ENCODE data around the gene MBOAT2. TPM values are rescaled to one million over a fixed set of nuclear protein-coding genes. Genes with fewer than 3 reads are reported as not detected.

The MBOAT2 gene
- total RNA-seq, 1 donor from 2014 or later = 4.5 TPM

DNA sequence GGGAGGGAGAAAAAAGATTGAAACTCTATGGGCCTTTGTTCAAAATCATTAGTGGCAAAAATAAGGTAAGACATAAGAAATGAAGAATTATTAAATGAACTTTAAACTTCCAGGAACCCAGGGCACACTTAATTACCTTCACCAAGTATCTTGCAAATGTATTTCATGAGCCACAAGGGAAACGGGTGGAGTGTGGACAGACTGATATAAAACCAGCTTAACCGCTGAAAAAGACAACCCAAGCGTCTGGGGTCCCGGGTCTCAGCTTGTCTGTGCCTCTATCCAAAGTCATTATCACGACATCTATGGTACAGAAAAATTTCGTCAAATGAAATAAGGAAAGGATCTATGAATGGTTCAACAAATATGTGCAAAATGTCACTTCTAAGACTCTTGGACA lies 13.9 kb upstream of the MBOAT2 start:
- DNase-seq (ENCODE audit: low read depth in 2 of 2) = no peak

DNA sequence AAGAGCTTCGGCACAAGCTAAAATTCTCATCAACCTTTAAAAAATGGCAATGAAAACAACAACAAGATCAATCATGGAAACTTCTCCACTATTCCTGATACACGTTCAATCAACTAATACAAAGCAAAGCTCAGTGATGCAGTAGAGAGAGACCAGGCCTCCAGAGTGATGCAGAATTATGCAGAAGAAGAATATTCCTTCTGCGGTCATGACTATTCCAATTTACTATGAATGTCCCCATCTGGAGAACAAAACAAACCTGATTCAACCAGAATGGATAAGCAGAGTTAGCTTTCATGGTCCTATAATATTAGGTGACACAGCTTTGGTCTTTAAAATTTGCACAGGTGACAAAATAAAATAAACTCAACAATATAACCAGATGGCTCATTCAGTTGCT lies 12.5 kb upstream of the MBOAT2 start:
- no peak for DNase-seq (ENCODE audit: low read depth in 2 of 2)

DNA sequence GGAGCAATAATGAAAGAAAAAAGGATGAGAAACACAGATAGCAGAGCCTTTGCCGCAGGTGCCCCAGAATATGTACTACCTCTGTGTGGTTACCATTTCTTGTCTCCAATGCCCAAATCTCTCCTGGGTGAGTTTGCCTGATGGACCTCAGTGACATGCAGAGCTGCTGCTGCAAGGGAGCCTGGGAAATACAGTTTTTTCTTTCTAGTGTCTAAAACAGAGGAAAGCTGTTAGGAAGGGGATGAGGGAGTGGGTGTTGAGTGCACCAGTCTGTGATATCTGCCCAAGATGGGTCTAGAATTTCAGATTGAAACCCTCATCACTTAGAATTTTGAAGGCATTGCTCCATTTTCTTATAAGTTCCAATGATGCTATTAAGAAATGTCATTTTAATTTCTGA lies 9.9 kb upstream of the MBOAT2 start:
- no peak for DNase-seq (ENCODE audit: low read depth in 2 of 2)

DNA sequence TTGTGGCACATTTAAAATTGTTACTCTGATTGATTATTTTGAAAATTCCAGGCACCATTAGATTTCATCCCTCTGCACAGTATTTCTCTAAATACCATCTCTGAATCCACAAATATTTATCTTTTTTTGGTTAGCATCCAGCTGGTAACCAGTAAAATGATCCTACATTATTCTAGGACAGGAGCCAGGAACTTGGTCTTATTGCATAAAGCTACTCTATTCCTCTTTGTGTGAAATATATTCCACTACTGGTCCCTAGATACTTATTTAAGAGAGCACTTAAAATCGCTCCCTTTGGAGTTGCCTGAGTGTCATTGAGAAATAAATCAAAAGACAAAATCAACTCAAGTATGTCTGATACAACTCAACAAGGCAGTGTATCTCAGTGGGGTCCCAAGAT lies 7.4 kb upstream of the MBOAT2 start:
- DNase-seq (ENCODE audit: low read depth in 2 of 2) = no peak

DNA sequence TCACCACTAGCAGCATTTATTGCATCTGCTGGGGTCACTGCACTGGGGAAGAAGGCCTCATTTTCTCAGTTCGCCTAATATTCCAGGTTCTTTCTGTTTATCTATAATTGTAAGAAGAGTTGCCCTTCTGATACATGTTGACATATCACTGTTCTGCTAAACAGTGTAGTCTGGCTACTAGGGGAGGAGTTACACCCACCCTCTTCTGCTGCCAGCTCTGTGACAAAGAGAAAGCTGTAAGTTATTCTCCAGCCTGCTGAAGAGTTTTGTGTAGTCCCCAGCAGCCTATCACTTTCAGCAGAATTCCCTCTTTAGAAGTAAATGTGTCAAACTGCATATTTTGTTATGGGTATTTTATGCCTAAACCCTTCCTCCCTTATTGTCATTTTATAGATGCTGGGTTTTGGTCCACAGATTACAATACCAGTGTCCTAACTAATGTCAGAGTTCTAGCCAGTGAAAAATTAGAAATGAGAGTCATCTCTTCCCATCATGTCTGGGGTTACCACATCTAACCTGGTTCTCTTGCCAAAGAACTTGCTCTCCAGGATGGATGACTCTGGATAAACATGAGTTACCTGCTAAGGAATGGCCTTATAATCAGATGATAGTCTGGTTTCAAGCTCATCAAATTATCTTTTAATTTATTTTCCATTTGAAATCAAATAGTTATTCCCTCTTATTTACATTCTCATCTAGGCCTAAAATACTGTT lies 5.6 kb upstream of the MBOAT2 start:
- no peak for DNase-seq (ENCODE audit: low read depth in 2 of 2)

DNA sequence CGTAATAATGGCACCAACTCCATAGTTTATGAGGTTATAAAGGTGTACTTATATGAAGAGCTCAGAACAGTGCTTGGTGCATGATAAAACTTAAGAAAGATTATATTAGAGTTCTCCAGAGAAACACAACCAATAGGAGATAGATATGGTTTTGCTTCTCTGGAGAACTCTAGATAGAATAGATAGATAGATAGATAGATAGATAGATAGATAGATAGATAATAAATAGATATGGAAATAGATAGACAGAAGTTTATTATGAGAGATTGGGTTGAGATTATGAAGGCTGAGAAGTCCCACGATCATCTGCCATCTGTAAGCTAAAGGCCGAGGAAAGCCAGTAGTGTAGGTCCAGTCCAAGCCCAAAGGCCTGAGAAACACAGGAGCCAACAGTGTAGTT lies 2.9 kb upstream of the MBOAT2 start:
- DNase-seq (ENCODE audit: low read depth in 2 of 2) = no peak

DNA sequence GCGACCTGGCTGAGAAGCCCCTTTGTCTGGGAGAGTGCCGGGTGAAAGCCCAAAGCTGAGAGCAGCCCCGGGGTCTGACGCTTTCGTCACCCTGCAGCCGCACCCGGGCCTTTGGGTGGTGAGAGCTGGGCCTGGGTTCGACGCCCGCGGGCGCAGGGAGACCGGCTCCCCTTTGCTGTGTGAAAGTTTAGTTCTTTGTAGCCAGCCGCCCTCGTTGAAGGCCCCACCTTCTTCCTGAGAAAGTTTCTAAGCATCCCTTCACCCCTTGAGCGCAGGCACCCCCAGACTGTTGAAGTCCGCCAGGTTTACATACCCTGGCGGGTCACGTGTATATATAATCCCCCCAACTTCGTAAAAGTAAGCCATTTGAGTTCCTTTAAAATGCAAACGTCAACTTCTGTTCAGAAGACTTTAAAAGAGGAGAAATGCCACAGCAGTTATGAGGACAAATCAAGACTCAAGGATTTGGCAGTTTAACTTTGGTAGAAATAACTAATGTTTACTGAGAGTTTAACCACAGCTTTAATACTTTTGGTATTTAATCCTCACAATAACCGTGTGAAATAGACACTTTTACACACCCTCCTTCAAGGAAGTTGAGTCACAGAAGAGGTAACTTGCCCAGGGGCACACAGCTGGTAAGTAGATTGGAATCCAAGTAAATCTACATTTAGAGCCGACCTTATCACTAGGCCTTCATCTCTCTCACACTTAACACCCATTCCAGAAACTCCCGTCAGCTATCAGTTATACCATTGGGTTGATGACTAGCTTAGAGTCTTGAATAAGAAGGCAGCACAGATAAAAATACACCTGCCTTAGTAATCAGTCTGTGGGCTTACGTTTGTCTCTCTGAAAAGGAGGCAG lies 1.1 kb upstream of the MBOAT2 start:
- DNase-seq (ENCODE audit: low read depth in 2 of 2) = peak in 1 of 2 donors; percentile 9

DNA sequence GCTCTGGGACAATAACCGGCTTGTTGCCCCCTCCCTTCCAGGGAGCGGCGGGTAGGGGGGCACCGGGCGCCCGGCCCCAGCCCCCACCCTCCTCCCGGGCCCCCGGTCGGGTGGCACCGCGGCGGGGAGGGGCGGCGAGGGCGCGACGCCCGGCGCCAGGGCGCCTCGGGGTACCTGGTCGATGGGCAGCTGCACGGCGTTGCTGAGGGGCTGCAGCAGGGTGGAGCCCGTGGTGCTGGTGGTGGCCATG lies 193 bp downstream of the MBOAT2 start:
- DNase-seq (ENCODE audit: low read depth in 2 of 2) = no peak

DNA sequence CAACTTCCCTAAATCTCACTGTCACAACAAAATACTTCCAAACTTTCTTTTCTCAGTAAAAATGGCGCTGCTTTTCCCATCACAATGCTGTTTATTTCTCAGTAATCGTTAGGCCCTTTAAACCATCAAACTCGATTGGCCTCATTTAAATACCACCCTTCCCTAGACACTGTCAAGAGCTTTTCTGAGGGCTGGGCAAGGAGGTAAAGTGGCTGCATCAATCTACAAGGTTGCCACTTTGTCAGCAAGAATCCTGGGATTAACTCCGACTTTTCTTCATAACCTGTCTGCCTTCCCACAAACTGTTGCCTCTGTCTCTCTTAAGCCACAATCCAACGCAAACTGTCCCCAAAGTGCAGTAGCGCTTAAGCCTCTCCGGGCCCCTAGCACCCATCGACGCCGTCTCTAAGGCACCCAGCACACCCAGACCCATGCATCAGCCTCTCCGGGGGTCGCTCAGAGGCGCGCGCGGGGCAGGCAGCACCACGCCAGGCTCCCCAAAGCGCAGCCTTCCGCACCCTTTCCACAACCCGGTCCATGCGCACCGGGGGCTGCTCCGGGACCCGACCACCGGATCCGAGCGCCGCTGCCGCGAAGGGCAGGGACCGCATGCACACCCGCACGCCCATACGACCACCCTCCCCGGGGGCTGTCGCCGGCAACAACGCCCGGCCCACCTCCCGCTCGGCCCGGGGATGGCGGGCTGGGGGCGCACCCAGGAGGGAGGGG lies 683 bp downstream of the MBOAT2 start:
- peak in 1 of 2 donors; percentile 6 for DNase-seq (ENCODE audit: low read depth in 2 of 2)

DNA sequence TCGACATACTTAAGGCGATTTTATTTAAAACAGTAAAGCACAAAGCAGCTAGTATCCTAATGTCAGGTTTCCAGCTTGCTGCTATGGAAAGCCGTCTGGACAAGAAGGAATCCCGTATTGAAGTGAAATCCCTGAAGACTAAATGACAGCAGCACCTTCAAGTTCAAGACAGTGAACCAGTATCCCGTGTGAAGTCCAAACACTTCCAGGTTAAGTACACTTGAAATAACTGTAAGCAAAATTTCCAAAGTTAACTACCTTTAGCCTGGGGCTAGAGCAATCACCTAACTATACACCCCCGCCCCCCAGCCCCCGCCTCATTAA lies 1.2 kb downstream of the MBOAT2 start:
- no peak for DNase-seq (ENCODE audit: low read depth in 2 of 2)

DNA sequence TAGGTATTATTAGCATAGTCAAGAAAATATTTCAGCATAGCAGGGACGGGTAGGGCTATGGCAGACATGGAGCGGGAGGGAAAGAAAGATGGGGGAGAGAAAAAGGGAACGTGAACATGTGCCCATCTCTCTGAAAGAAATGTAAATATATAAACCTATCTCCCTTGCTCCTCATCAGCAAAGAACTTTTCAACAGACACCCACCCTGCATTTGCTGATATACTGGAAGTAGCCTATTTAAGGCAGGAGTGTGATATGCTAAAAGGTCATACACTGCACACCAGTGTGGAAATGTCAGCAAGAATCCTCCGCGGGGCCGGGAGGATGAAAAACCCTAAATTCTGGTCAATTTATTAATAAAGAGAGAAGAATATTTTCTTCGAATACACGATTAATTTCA lies 1.7 kb downstream of the MBOAT2 start:
- no peak for DNase-seq (ENCODE audit: low read depth in 2 of 2)

DNA sequence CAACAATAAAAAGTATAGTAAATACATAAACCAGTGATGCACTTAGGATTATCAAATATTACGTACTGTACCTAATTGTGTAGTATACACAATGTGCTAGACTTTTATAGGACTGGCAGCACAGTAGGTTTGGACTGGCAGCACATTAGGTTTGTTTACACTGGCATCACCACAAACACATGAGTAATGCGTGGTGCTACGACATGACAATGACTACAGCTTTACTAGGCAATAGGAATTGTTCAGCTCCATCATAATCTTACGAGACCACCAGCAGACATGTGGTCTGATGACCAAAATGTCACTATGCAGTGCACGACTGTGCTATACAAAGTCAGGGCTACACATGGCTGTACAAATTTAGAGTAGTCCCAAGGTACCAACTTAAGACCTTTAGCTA lies 2.3 kb downstream of the MBOAT2 start:
- peak; percentile 26 to 79 for DNase-seq (ENCODE audit: low read depth in 2 of 2)

DNA sequence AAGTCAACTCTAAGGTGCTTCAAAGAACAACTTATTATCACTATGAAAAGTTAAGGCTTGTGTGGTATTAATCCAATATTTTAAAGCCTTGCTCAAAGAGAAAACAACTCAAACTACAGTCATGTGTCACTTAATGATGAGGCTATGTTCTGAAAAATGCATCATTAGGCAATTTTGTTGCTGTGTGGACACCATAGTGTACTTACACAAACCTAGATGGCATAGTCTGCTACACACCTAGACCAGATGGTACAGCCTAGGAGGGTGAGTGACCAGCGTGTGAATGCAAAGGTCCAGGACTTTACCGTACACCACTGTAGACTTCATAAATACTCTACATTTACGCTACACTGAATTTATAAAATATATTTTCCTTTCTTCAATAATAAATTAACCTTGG lies 3.0 kb downstream of the MBOAT2 start:
- no peak for DNase-seq (ENCODE audit: low read depth in 2 of 2)

DNA sequence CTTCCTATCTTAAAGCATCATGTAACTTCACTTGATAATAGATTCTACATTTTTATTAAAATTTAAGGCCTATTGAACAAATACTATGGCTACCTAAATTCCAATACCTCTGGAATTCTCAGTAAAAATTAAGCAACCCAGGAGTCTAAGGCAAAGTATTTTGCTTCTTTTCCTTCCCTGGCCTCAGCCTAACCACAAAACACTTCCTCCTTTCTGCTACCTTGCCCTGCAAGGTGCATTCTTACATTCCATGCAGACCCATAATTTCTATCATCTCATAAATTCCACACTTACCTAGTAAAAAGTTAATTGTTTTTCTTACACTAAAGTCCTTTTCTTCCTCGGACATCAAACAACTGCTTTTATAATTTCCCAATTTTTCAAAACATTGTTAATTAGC lies 3.7 kb downstream of the MBOAT2 start:
- DNase-seq (ENCODE audit: low read depth in 2 of 2) = no peak

DNA sequence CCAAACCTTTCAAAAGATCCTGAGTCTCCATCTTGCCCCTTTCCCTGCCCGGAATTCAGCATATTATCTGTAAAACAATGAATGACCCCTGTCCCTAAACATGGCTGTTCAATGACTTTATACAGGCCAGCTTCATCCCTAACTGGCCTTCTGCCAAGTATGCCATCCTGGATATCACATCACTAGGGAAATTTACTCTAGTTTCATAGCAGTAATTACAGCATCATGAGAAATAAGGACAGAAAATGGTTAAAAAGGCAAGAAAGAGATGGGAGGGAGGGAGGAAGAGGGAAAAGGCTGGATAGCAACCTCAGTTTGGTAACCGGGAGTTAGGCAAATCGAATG lies 4.4 kb downstream of the MBOAT2 start:
- peak; percentile 10 to 14 for DNase-seq (ENCODE audit: low read depth in 2 of 2)

DNA sequence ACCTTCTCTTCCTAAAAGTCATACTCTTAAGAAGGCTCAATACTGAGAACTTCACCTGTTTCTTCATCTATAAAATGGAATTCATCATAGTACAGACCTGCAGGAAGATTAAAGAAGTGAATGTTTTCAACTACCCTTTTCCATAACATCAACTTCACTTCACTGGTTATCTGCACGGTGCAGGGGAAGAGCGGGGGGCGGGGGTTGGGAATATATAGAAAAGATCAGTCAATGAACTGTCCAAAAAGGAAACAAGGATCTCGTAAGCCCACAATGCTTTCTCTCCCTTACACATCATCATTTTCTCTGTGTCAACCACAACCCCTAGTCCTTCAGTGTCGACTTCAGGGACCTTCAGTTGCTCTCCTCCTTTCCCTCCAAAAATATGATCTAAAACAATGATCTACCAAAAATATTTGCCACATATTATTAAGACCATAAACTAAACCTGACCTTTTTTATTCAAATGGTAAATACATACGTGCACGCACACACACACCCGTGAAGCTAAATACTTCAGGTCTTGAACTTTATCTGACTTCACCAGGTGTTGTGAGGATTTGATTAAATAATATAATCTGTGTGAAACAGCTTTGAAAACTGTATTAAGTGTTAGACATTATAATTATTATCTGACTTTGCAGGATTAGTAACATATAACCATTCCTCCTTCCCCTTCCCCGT lies 4.9 kb downstream of the MBOAT2 start:
- DNase-seq (ENCODE audit: low read depth in 2 of 2) = no peak

DNA sequence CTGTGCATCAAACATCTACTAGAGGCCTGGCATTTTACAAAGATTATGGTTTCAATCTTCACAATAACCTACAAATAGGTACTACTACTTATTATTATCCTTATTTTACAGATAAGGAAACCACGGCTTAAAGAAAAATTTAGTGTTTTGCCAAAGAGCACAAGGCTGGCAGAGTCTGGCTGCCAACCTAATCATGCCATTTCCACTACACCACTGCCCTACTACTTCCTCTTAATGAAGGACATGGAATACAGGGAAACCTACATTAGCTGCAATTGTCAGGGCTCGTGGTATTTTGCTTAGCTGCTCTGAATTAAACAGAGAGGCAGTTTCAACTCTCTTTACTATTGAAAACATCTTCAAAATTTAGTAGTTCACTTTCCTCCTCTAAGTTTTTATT lies 5.9 kb downstream of the MBOAT2 start:
- no peak for DNase-seq (ENCODE audit: low read depth in 2 of 2)

DNA sequence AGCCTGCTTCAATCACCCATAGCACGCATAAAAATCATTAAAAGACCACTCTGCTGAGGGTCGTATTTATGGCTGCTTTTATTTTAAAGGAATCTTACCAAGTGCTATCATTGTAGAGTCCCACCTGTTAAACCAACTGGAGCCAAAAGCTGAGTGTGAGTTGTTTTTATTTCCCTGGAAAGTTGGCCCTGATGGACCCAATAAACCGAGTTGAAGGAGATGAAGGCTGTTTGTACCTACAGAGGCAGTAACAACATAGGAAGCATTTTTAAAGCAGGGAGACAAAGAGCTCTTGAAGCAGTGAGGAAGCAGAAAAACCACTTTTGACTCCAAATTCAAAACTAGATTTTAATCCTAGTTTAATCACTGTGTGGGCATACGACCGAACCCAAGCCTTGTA lies 6.4 kb downstream of the MBOAT2 start:
- DNase-seq (ENCODE audit: low read depth in 2 of 2) = no peak

DNA sequence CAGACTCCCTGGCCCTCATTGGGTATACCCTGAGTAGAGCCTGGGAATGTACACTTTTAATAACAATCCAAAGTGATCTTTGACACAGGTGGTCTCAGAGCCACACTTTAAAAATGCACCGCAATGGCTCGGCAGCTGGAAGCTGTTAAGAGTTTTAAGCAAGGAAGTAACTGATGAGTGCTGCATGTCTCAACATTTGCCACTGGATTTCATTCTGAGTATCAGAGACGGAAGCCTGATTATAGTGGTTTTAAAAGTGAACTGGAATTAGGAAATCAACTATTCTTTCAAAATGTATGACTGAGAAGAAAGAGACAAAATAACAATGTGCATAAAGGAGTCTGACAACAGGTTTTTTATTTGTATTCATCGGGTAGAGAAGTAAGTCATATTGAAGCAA lies 7.5 kb downstream of the MBOAT2 start:
- DNase-seq (ENCODE audit: low read depth in 2 of 2) = no peak

DNA sequence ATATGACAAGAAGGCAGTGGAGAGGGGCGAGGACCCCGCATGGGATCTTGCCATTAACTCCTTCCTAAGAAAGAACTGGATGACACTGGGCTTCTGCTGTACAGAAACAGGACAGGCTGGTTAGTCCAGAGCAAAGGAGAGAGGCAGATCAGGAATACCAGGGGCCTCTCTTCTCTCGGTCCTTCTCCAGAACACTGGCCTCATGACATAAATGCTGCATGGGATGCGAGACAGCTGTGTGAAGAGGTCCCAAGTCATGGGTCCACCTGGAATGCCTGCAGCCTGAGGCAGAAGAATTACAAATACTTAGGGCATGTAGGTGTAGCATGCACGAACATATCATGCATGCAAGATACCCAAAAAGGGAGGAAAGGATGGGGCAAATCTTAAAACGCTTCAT lies 9.1 kb downstream of the MBOAT2 start:
- DNase-seq (ENCODE audit: low read depth in 2 of 2) = no peak

DNA sequence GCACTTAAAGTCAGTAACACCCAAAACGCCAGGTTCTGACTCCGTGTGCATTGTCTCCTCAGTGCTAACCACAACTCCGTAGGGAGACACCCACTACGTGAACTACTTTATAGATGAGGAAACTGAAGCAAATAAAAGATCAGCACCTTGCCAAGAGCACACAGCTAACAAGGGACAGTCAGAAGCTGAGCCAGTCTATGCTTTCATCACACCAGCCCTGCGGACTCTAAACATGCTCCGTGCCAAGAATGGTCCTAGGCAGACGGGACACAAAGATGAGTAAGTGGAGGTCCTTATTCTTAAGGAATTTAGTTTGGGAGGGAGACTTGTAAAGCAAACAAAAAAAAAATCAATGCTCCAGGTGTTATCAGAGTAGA lies 9.6 kb downstream of the MBOAT2 start:
- DNase-seq (ENCODE audit: low read depth in 2 of 2) = no peak

DNA sequence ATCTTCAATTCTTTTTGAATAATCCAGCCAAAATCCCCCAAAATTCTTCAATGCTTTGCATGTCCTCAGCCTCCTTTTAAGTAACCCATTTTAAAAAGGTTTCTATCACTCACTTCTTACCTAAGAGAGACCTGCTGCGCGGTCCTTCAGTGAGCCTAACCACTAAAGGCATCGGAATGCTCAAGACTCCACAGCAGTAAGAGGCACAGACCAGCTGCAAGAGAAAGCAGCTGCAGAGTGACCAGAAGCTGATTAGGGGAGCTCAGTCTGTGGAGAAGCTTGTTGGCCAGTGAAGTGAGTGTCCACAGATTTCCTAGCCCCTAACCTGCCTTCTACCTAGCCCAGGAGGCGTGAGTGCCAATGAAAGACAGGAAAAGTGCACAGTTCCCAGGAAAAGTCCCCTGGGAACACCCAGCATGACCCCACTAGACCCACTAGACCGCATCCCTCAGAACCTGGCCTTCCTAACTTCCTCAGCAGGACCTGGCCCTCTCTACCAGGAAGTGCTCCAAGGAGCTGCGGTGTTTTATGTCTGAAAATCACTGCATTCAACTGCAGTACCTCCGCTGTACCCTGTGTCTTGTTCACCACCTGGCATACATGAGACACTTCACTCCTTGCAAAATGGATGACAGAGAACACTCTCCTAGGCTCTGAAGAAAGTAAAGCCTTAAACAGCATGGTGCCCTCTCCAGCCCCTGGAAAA lies 10.1 kb downstream of the MBOAT2 start:
- DNase-seq (ENCODE audit: low read depth in 2 of 2) = no peak
